K562 (cell line): Measurements from ENCODE around the gene DNAAF8. TPM values are rescaled to one million over a fixed set of nuclear protein-coding genes. Genes with fewer than 3 reads are reported as not detected.
A peak's percentile ranks its signal among the peaks of the same experiment; 100 is the strongest.

ENCODE experiments used
- ATAC-seq: fragments of 200-7000 bp; cut with Tn5 transposase; 3 replicates; pipeline ENCODE4 v1.9.1; 2020; ENCODE audit warnings: moderate library complexity
- BruUV-seq: library from RNA; stranded (reverse); fragments of 400-500 nt; replicated peaks from 2 replicates; lab custom pipeline; 2021; lab: Mats Ljungman, UMichigan
- CTCF ChIA-PET: fragments of 300-600 bp; formaldehyde crosslinking; extraction: SDS; loops from one replicate; lab custom pipeline; 2021; ENCODE audit warnings: low intra/inter-chr PET ratio; lab: Yijun Ruan, JAX
- POLR2A ChIA-PET: fragments of 300-600, 350-650 bp; sonication (Branson Sonifier 250); formaldehyde crosslinking; extraction: SDS; loops from one replicate; lab custom pipeline; 2021; ENCODE audit warnings: antibody characterized with exemption, inconsistent platforms; lab: Yijun Ruan, JAX
- DNase-seq, 4 experiments: peaks; one replicate each; pipeline versions ENCODE4 v3.0.0 to v3.0.0-alpha.2; 2011 to 2018; ENCODE audit warnings: low spot score in 3 of 4, mixed read lengths in 3 of 4; ENCODE audit errors: extremely low read depth in 1 of 4
- FAIRE-seq: peaks from 2 replicates; lab custom pipeline; 2011; peaks lifted over from hg19 to GRCh38; lab: Jason Lieb, UNC
- H2AFZ ChIP-seq: 2 replicates; pipeline ENCODE4 v1.6.0; 2011; ENCODE audit warnings: low read depth, low read length, control low read depth, inconsistent platforms
- H3K27ac ChIP-seq: fragments of 200-600 bp; 3 replicates; pipeline ENCODE4 v1.8.0; 2011; ENCODE audit warnings: low read depth, mild to moderate bottlenecking, control low read depth, inconsistent platforms, low read length, moderate library complexity, mixed read lengths; ENCODE audit errors: extremely low read depth
- H3K27me3 ChIP-seq, 2 experiments: fragments of 300-600 bp in 1 of 2; 2 replicates in 1 of 2; 3 replicates in 1 of 2; pipeline versions ENCODE4 v1.6.0 to v1.8.0; 2011; ENCODE audit warnings: inconsistent platforms in 2 of 2, low read length in 2 of 2, mild to moderate bottlenecking in 1 of 2, mixed read lengths in 1 of 2, moderate library complexity in 1 of 2; ENCODE audit not compliant: control insufficient read depth in 2 of 2, insufficient read depth in 2 of 2
- H3K36me3 ChIP-seq: fragments of 300-600 bp; 3 replicates; pipeline ENCODE4 v1.8.0; 2011; ENCODE audit warnings: mild to moderate bottlenecking, low read length, inconsistent platforms; ENCODE audit not compliant: control insufficient read depth, insufficient read depth
- H3K4me1 ChIP-seq, 2 experiments: fragments of 200-600 bp in 1 of 2; replicated peaks in 1 of 2; 2 replicates in 1 of 2; 3 replicates in 1 of 2; pipeline versions ENCODE4 v1.5.1 to v1.8.0; 2011; ENCODE audit warnings: inconsistent platforms in 2 of 2, low read length in 2 of 2, mild to moderate bottlenecking in 1 of 2, mixed read lengths in 1 of 2, moderate library complexity in 1 of 2; ENCODE audit not compliant: control insufficient read depth in 2 of 2, insufficient read depth in 2 of 2
- H3K4me2 ChIP-seq: 2 replicates; pipeline ENCODE4 v1.6.1; 2011; ENCODE audit warnings: low read length, control low read depth, inconsistent platforms, mixed read lengths; ENCODE audit not compliant: insufficient read depth
- H3K4me3 ChIP-seq: fragments of 200-600 bp; sonication (generic), shearing (Covaris generic); 2 replicates; pipeline ENCODE4 v1.5.1; 2016; ENCODE audit warnings: control low read depth, inconsistent platforms
- H3K79me2 ChIP-seq: fragments of 200-600 bp; 3 replicates; pipeline ENCODE4 v1.8.0; 2011; ENCODE audit warnings: low read length, inconsistent platforms; ENCODE audit not compliant: control insufficient read depth, insufficient read depth
- H3K9ac ChIP-seq, 2 experiments: 2 replicates each; pipeline versions ENCODE4 v1.6.0 to v1.6.1; 2011; ENCODE audit warnings: low read depth in 2 of 2, low read length in 2 of 2, control low read depth in 1 of 2, inconsistent platforms in 1 of 2, mild to moderate bottlenecking in 1 of 2, mixed read lengths in 1 of 2; ENCODE audit not compliant: insufficient read depth in 1 of 2
- H3K9me1 ChIP-seq: one replicate; pipeline ENCODE4 v1.6.0; 2011; ENCODE audit warnings: inconsistent platforms, mild to moderate bottlenecking, low read length, moderate library complexity; ENCODE audit not compliant: control insufficient read depth, insufficient read depth
- H3K9me3 ChIP-seq: replicated peaks from 2 replicates; pipeline ENCODE4 v1.5.1; 2011; ENCODE audit warnings: low read depth, low read length, inconsistent platforms; ENCODE audit not compliant: control insufficient read depth, insufficient read depth
- H4K20me1 ChIP-seq: replicated peaks from 2 replicates; pipeline ENCODE4 v1.6.1; 2011; ENCODE audit warnings: low read length, inconsistent platforms, mixed read lengths; ENCODE audit not compliant: control insufficient read depth, insufficient read depth
- ARID1B ChIP-seq: fragments of 450-650 bp; IDR thresholded peaks from 2 replicates; pipeline ENCODE4 v1.6.1; 2016; ENCODE audit warnings: antibody characterized with exemption, mild to moderate bottlenecking, inconsistent platforms
- BACH1 ChIP-seq: fragments of 200-800 bp; sonication (Bioruptor generic); IDR thresholded peaks from 2 replicates; pipeline ENCODE4 v1.6.1; 2016; ENCODE audit warnings: missing genetic modification characterization, missing compliant biosample characterization
- CBFA2T3 ChIP-seq: fragments of 450-650 bp; IDR thresholded peaks from 2 replicates; pipeline ENCODE4 v1.6.1; 2017
- CHD1 ChIP-seq: fragments of 200-600 bp; sonication (generic); IDR thresholded peaks from one replicate; pipeline ENCODE4 v1.6.1; 2012; ENCODE audit warnings: mild to moderate bottlenecking, moderate library complexity, low read length, inconsistent platforms
- JUN ChIP-seq, 2 experiments: sonication (generic) in 1 of 2; formaldehyde crosslinking in 1 of 2; IDR thresholded peaks; 2 replicates each; pipeline versions ENCODE4 v1.6.1 to v1.8.0; 2012 to 2022; ENCODE audit warnings: borderline replicate concordance in 2 of 2, mild to moderate bottlenecking in 2 of 2, improper control_type of control experiment in 1 of 2, low read depth in 1 of 2, low read length in 1 of 2, missing genetic modification reagents in 1 of 2
- KDM5B ChIP-seq: fragments of 200-600 bp; sonication (generic); IDR thresholded peaks from 2 replicates; pipeline ENCODE4 v1.6.1; 2012; ENCODE audit warnings: low read depth, mild to moderate bottlenecking, moderate library complexity, low read length, control low read depth, inconsistent platforms; ENCODE audit not compliant: insufficient replicate concordance
- MAFF ChIP-seq: IDR thresholded peaks from 2 replicates; pipeline ENCODE4 v1.6.1; 2012; ENCODE audit warnings: low read length, improper control_type of control experiment
- MAFG ChIP-seq: fragments of 450-650 bp; conservative IDR thresholded peaks from 2 replicates; pipeline ENCODE4 v1.6.1; 2016; ENCODE audit warnings: missing genetic modification characterization, missing compliant biosample characterization
- NFE2 ChIP-seq: IDR thresholded peaks from 2 replicates; pipeline ENCODE4 v1.6.1; 2014; ENCODE audit warnings: antibody characterized with exemption, low read depth
- NFE2L1 ChIP-seq: fragments of 450-650 bp; IDR thresholded peaks from 2 replicates; pipeline ENCODE4 v1.6.1; 2016; ENCODE audit warnings: missing genetic modification characterization, low read depth, mild to moderate bottlenecking, missing compliant biosample characterization, moderate library complexity, borderline replicate concordance
- SMARCA4 ChIP-seq: fragments of 450-650 bp; IDR thresholded peaks from 2 replicates; pipeline ENCODE4 v1.6.1; 2016
- THRA ChIP-seq: fragments of 450-650 bp; IDR thresholded peaks from 2 replicates; pipeline ENCODE4 v1.6.1; 2017; ENCODE audit warnings: mild to moderate bottlenecking, moderate library complexity
- WGBS: fragments of 100-300 bp; shearing (Covaris generic); methylation state at CpG from one replicate; pipeline ENCODE4 v1.1.6; 2016; ENCODE audit warnings: low coverage, mixed read lengths; ENCODE audit not compliant: insufficient coverage; ENCODE audit errors: missing lambda C conversion rate; 5-methylcytosine and 5-hydroxymethylcytosine counted together
- in situ Hi-C: fragments of 300-500 bp; cut with MboI; formaldehyde crosslinking; loops from 4 replicates; pipeline ENCODE4 v1.15.0; 2018; ENCODE audit warnings: inconsistent platforms, mixed read lengths
- intact Hi-C: fragments of 100-400 bp; cut with micrococcal nuclease; formaldehyde crosslinking; loops from 2 replicates; pipeline ENCODE4 v1.14.2; 2022
- polyA plus RNA-seq, 8 experiments: library from polyadenylated mRNA; depleted of rRNA in 4 of 8; stranded (reverse) in 5 of 8; unstranded in 3 of 8; fragments of >200 nt; fragmentation: Nextera tagmentation in 2 of 8; fragmentation: Illumina TruSeq in 1 of 8; extraction: Ambion mirVana in 2 of 8; extraction: Trizol in 1 of 8; gene quantifications; 2 replicates each; pipeline versions ENCODE4 v1.2.1 to v1.2.3, GENCODE V29; 2011 to 2014; ENCODE audit warnings: inconsistent platforms in 1 of 8, missing spikeins in 1 of 8
- total RNA-seq, 7 experiments: library from RNA; depleted of rRNA in 6 of 7; stranded (reverse); fragments of >200 nt in 6 of 7; fragmentation: Illumina TruSeq in 2 of 7; extraction: Trizol in 2 of 7; gene quantifications; 2 replicates each; pipeline versions ENCODE4 v1.2.1 to v1.2.3, GENCODE V29; 2011 to 2021; ENCODE audit warnings: low replicate concordance in 1 of 7
- TF ChIP-seq, protein P1 (sequence below): conservative IDR thresholded peaks from 2 replicates; pipeline ENCODE4 v1.6.1; 2011; ENCODE audit warnings: low read depth, mild to moderate bottlenecking, low read length; ENCODE audit not compliant: control insufficient read depth
- TF ChIP-seq, protein P2 (sequence below): fragments of 250-450 bp; sonication (Bioruptor Pico); IDR thresholded peaks from 2 replicates; pipeline ENCODE4 v1.8.0; 2022; ENCODE audit warnings: moderate library complexity, mild to moderate bottlenecking, inconsistent platforms

Gene DNAAF8
- total and polyA plus RNA-seq, 9 of the 15 experiments (the other 6 are each of a cell fraction or from before 2014, with no cell fraction given) = 0.04 to 0.12 (median 0.10) TPM; not detected in 6

DNA sequence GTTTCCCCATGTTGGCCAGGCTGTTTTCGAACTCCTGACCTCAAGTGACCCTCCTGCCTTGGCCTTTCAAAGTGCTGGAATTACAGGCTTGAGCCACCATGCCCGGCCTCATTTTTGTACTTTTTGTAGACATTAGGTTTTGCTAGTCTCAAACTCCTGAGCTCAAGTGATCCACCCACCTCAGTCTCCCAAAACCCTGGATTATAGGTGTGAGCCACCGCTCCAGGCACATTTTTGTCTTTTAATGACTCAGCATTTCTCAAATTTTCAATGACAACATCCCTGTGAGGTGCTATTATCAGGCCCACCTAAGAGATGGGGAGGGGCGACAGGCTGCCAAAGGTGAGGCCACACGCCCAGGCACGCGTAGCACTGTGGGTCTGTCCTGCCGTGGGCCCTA, 52.7 kb downstream of the DNAAF8 start:
- no TSS peak for BruUV-seq
- ATAC-seq = no peak; the same call in 2 of the 3 replicates
- H3K4me3 ChIP-seq = no peak overlapping the region
- TF ChIP-seq CBFA2T3 (no peak), SMARCA4 (peak; percentile 48; the same call in 1 of the 2 replicates), MAFG (tag) (peak; percentile 95), JUN (IDR thresholded peaks at IDR 0.05; ENCODE audit: borderline replicate concordance, low read depth, low read length) (no peak), JUN (CRISPR knock-in tag; IDR thresholded peaks at IDR 0.05; ENCODE audit: borderline replicate concordance) (no peak), ARID1B (0 out of 2 replicates have a peak, but pooled peaks have one; percentile 15), THRA (peak; percentile 56; the same call in 1 of the 2 replicates), NFE2 (peak; percentile 86), KDM5B (no peak), CHD1 (no peak), MAFF (peak; percentile 94), NFE2L1 (tag) (peak; percentile 63; the same call in 1 of the 2 replicates), BACH1 (peak; percentile 72; the same call in 1 of the 2 replicates)
- TF ChIP-seq, protein P1, sequence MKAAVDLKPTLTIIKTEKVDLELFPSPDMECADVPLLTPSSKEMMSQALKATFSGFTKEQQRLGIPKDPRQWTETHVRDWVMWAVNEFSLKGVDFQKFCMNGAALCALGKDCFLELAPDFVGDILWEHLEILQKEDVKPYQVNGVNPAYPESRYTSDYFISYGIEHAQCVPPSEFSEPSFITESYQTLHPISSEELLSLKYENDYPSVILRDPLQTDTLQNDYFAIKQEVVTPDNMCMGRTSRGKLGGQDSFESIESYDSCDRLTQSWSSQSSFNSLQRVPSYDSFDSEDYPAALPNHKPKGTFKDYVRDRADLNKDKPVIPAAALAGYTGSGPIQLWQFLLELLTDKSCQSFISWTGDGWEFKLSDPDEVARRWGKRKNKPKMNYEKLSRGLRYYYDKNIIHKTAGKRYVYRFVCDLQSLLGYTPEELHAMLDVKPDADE = no peak
- TF ChIP-seq, protein P2, sequence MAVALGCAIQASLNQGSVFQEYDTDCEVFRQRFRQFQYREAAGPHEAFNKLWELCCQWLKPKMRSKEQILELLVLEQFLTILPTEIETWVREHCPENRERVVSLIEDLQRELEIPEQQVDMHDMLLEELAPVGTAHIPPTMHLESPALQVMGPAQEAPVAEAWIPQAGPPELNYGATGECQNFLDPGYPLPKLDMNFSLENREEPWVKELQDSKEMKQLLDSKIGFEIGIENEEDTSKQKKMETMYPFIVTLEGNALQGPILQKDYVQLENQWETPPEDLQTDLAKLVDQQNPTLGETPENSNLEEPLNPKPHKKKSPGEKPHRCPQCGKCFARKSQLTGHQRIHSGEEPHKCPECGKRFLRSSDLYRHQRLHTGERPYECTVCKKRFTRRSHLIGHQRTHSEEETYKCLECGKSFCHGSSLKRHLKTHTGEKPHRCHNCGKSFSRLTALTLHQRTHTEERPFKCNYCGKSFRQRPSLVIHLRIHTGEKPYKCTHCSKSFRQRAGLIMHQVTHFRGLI (CRISPR knock-in tag) = no peak

More for the DNA sequence above, 52.7 kb downstream of the DNAAF8 start:
- Histone ChIP-seq H4K20me1 (no peaks in the 10 kb centered on the region), H3K9me1 (no peaks in the 10 kb centered on the region), H3K9me3 (no peaks in the 10 kb centered on the region), H3K79me2 (no peaks in the 10 kb centered on the region), H3K4me1 (peaks cover 19 to 38% of the 10 kb centered on the region in 2 experiments; a peak in 4 of 5 replicates), H3K36me3 (no peaks in the 10 kb centered on the region), H3K4me2 (no peak overlapping the region), H2AFZ (no peak overlapping the region), H3K9ac (peak overlapping the region in 1 of 2 experiments; percentile 68; a peak in 1 of 4 replicates), H3K27me3 (no peaks in the 10 kb centered on the region), H3K27ac (peak overlapping the region; percentile 51; the same call in 2 of the 3 replicates)
- ChIA-PET CTCF (no interaction called here), POLR2A (interaction anchor here (0.7 to 1.4 kb wide), 4 partner anchors 16 to 126 kb away, joined by 3 to 4 read pairs (median 4); partner anchors contain the start of genes ANKS3, DNAAF8 and ROGDI)
- FAIRE-seq (peak; percentile 15), DNase-seq (peak in 2 of 4 experiments; percentile 46 to 52)
- in situ Hi-C loops (no loop called here), intact Hi-C loops (no loop called here)
- WGBS = 65% methylated on average over 7 of the region's 8 CpGs
